Stimulated activated naive CD4-positive, alpha-beta T cell (primary cell): ENCODE results near the gene GAGE13.
"Not testable (repeated sequence)": the region's sequence is repeated elsewhere in the genome, so short reads cannot be mapped to it uniquely, and the experiment has no call there.

Source experiments
- DNase-seq, 6 experiments: peaks; one replicate each; lab custom pipeline; 2025; lab: John Stamatoyannopoulos, UW

The GAGE13 gene, protein sequence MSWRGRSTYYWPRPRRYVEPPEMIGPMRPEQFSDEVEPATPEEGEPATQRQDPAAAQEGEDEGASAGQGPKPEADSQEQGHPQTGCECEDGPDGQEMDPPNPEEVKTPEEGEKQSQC

GRCh38 chrX:49331282-49331681 lies at the start of gene GAGE13:
GAGE13 (plus strand) TSS chrX:49331582; CDS start chrX:49332738, 1,156 bp downstream.
- not testable (repeated sequence) for DNase-seq

DNA sequence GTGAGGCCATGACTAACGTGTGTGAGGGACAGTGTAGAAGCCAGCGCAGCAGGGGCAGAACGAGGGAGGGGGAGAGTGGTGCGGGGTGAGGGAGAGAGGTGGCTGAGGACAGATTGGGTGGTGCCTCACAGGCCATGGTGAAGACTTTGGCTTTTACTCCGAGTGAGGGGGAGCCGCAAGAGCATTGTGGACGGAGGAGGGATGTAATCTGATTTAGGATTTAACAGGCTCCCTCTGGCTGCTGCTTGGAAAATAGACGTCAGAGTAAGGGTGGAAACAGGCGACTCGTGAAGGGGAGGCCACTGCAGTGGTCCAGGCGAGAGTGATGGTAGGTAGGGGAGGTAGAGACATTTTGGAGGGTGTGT lies 48.8 kb upstream of the GAGE13 start:
- no peak for DNase-seq

GRCh38 chrX:49284212-49284611 lies 47.2 kb upstream of the GAGE13 start:
- DNase-seq = no peak

DNA sequence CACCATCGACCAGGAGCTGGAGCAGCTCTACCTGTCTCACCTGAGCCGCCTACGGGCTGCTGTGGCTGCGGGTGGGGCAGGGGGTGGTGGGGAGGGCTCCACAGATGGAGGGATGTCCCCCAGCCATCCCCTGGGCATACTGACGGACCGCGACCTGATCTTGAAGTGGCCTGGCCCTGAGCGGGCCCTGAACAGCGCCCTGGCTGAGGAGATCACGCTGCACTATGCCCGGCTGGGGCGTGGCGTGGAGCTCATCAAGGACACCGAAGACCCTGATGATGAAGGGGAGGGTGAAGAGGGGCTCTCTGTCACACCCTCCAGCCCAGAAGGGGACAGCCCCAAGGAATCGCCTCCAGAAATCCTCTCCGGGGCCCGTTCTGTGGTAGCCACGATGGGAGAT lies 45.2 kb upstream of the GAGE13 start:
- no peak for DNase-seq

DNA sequence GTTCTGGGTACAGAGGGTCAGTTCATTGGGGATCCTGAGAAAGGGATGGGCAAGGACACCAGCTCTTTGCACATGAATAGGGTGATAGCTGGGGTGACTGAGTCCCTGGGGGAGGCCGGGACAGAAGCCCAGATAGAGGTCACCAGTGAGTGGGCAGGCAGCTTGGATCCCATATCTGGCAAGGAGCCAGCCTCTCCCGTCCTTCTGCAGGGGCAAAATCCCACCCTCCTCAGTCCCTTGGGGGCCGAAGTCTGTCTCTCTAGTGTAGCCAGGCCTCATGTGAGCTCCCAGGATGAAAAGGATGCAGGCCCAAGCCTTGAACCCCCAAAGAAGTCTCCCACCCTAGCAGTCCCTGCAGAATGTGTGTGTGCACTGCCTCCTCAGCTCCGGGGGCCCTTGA lies 44.8 kb upstream of the GAGE13 start:
- no peak for DNase-seq

- no peak for DNase-seq
Observed at GRCh38 chrX:49287665-49288064, 43.7 kb upstream of the GAGE13 start.

- no peak for DNase-seq
Observed at GRCh38 chrX:49290215-49290614, 41.2 kb upstream of the GAGE13 start.

- DNase-seq = peak; percentile 32 to 72 (median 50)
Observed at GRCh38 chrX:49291615-49292337, 39.6 kb upstream of the GAGE13 start.

DNA sequence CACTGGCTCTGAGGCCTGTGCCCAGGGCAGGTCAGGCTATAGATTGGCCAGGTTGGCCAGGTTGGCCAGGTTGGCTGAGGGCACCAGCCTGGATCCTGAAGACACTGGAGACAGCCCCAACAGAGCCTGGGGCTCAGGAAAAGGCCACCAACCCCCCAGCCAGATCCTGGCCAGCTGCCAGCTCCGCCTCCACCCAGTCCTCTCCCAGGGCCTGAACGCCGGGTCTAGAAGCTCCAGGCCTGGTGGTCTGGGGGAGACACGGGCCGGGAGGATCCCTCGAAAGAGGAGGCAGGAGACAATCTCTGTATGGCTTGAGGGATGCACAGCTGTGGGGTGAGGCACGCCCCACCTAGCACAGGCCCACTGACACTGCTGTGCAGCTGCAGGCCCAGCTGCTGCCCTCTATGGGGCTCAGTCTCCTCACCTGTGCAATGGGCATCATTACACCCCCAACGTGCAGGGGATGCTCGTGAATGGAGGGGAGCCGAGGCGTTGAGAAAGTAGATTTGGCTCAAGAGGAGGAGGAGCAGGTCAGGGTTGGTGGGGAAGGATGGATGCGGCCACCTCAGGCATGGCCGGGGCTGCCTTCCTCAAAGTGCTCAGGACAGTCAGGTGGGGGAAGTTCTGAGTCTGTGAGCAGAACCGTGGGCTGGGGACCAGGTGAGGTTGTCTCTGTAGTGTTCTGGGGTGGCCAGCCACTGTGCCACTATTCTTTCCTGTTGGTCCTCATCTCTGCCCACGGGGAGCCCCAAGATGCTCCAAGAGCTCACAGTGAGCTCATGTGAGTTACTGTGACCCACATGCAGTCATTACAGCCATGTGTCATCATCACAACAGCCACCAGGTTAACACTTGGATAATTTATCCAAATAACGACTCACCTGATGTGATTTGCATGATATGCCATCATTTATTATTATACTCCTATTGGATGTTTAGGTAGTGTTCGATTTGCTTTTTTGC lies 38.7 kb upstream of the GAGE13 start:
- no peak for DNase-seq

DNA sequence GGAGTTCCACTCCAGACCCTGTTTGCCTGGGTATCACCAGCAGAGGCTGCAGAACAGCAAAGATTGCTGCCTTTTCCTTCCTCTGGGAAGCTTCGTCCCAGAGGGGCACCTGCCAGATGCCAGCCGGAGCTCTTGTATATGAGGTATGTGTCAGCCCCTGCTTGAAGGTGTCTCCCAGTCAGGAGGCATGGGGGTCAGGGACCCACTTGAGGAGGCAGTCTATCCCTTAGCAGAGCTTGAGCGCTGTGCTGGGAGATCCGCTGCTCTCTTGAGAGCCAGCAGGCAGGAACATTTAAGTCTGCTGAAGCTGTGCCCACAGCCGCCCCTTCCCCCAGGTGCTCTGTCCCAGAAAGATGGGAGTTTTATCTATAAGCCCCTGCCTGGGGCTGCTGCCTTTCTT lies 32.1 kb upstream of the GAGE13 start:
- not testable (repeated sequence) for DNase-seq

GRCh38 chrX:49300703-49301102 lies 30.7 kb upstream of the GAGE13 start:
- no peak for DNase-seq

DNA sequence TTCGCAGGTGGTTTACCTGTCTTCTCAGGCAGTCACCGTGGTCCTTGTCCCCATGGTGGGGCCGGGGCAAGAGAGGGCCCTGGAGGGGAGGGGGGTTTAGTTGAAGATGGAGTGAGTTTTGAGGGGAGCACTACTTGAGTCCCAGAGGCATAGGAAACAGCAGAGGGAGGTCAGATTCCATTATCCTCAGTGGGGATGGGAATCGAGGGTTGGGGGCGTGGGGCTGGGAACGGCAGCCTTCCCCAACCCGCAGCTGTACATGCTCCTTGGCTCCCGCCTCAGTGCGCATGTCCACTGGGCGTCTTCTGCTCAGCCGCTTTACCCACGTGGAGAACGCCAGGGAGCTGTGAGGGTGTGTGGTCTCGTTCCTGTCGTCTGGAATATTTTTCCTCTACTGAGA lies 28.0 kb upstream of the GAGE13 start, which contains the start of gene GAGE10:
Gene GAGE10, plus strand, starts transcription at position 301 of the 400 bp plus-strand sequence. CDS start 1,214 bp downstream, outside the sequence.
- DNase-seq = no peak

- DNase-seq = not testable (repeated sequence)
Observed at GRCh38 chrX:49307775-49308174, 23.6 kb upstream of the GAGE13 start.

DNA sequence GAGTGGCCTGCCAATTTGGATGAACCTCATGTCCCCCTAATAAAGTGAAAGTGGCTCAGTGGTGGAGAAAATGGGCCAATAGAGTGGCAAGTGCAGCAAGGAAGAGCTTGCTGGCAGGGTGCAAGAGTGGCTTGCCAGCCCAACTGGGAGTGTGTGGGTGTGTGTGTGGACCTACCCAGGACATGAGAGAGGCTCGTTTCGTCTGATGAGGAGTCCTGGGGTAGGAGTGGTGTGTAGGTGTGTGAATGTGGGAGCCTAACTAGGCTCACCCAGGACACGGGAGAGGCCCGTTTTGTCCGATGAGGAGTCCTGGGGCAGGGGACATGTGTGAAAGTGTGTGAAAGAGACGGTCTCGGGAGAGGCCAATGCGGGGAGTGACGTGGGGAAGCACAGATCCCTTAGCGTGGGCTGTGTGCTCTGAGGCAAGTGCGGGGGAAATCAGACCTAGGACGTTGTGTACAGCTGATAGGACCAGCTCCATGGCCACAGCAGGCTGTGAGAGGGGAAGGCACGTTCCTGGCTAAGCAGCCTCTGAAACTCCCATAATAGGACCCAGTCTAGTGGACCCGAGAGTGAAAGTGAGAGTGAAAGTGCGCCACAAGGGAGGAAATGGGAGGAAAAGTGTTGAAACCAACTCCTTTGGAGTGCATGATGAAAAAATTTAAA lies 22.6 kb upstream of the GAGE13 start:
- peak in 4 of 6 experiments; percentile 2 to 72 (median 33) for DNase-seq

- DNase-seq = peak in 3 of 6 experiments; percentile 39 to 72 (median 66)
Observed at GRCh38 chrX:49309401-49309981, 21.9 kb upstream of the GAGE13 start.

DNA sequence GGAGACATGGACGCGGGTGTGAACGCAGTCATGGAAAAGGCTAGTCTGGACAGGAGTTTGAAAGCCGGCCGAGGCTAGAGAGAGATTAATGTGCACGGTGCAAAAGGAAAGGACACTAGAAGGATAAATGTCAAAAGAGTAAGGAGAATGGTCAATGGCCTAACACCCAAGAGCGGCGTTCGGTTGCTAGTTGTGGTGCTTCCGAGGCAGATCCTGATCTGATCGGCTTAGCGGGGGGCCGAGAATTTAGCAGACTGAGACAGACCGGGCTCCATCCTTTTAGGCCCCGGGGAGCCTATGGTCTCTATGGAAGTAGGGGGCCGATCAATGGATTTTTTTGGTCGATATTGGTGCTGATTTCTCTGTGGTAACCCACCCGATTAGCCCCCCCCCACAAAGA lies 21.0 kb upstream of the GAGE13 start:
- no peak for DNase-seq

DNA sequence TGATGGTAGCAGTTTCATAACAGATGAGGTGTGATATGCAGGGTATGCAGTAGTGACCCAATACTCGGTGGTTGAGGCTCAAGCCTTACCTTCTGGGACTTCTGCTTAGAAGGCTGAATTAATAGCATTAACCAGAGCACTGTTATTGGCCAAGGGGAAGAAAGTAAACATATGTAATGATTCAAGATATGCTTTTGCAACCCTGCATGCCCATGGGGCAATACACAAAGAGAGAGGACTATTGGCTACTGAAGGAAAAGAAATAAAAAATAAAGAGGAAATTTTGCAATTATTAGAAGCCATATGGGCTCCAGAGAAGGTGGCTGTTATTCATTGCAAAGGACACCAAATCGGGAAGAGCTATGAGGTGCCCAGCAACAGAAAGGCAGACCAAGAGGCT lies 19.2 kb upstream of the GAGE13 start:
- no peak for DNase-seq

DNA sequence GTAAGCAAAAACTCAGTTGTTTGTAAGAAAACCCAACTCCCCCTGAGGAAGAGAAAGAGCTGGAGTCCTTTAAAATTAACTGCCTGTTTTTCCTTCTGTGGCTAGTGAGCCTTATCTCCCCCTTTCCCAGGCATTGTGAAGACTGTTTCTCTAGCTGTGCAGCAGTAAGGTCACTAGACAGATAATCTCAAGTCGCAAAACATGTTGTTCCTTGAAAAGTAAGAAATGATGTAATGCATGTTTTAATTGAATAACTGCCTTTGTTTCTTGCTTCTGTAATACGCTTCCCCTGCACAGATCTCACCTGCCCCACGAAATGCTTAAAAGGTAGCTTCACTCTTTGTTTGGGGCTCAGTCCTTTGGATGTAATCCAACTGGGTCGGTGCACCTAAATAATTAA lies 15.3 kb upstream of the GAGE13 start:
- no peak for DNase-seq

DNA sequence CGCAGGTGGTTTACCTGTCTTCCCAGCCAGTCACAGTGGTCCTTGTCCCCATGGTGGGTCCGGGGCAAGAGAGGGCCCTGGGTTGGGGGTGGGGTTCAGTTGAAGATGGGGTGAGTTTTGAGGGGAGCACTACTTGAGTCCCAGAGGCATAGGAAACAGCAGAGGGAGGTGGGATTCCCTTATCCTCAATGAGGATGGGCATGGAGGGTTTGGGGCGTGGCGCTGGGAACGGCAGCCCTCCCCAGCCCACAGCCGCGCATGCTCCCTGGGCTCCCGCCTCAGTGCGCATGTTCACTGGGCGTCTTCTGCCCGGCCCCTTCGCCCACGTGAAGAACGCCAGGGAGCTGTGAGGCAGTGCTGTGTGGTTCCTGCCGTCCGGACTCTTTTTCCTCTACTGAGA lies 9.6 kb upstream of the GAGE13 start, which contains the start of gene GAGE12J:
Gene GAGE12J, plus strand, starts transcription at position 301 of the 400 bp plus-strand sequence. CDS start 1,157 bp downstream, outside the sequence.
- DNase-seq = not testable (repeated sequence)

GRCh38 chrX:49322266-49322665 lies 9.1 kb upstream of the GAGE13 start:
- DNase-seq = not testable (repeated sequence)

GRCh38 chrX:49323735-49324134 lies 7.6 kb upstream of the GAGE13 start:
- not testable (repeated sequence) for DNase-seq
